Measurements from ENCODE around the gene RNPS1. TPM values are rescaled to one million over a fixed set of nuclear protein-coding genes. Genes with fewer than 3 reads are reported as not detected.

RNPS1 gene
- polyA plus RNA-seq, 1 donor from 2014 or later = 180 TPM

DNA sequence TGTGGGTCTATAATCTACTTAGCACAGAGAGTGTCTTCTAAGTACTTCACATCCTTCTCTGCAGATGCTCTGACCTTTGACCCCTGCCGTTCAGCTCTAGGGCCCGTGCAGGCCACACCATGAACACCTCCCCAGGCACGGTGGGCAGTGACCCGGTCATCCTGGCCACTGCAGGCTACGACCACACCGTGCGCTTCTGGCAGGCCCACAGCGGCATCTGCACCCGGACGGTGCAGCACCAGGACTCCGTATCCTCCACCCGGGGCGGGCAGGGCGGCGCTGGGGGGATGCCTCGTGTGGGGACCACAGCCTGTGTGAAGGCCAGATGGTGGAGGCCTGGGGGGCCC lies 62.0 kb downstream of the RNPS1 start:
- H3K36me3 ChIP-seq (ENCODE audit: insufficient read depth, low read length) = peaks cover 6% of the 10 kb centered on the region
- H3K79me2 ChIP-seq (replicated peaks; ENCODE audit: insufficient read depth, low read length) = peaks cover 3% of the 10 kb centered on the region
- peak overlapping the region; percentile 96 for H3K9ac ChIP-seq (ENCODE audit: low read length)
- H3K4me3 ChIP-seq (ENCODE audit: low read length) = peak overlapping the region; percentile 84
- H3F3A ChIP-seq (ENCODE audit: insufficient read depth, low read length, poor library complexity, severe bottlenecking) = no peaks in the 10 kb centered on the region
- H3K4me2 ChIP-seq (ENCODE audit: low read length) = peak overlapping the region; percentile 90
- H4K20me1 ChIP-seq (ENCODE audit: insufficient read depth) = no peaks in the 10 kb centered on the region
- H3K27ac ChIP-seq (ENCODE audit: low read length) = peak overlapping the region; percentile 91
- no peaks in the 10 kb centered on the region for H3K27me3 ChIP-seq (ENCODE audit: insufficient read depth, low read depth, low read length)
- H3K9me2 ChIP-seq (ENCODE audit: insufficient read depth, low read length) = no peaks in the 10 kb centered on the region
- H2AFZ ChIP-seq (ENCODE audit: low read depth, low read length) = no peak overlapping the region
- no peak for TF ChIP-seq EZH2 (IDR thresholded peaks at IDR 0.05; ENCODE audit: borderline replicate concordance, insufficient read depth, low read length, poor library complexity, severe bottlenecking)
- TF ChIP-seq CTCF (IDR thresholded peaks at IDR 0.05; ENCODE audit: poor library complexity, severe bottlenecking) = no peak
- TF ChIP-seq, protein P1, sequence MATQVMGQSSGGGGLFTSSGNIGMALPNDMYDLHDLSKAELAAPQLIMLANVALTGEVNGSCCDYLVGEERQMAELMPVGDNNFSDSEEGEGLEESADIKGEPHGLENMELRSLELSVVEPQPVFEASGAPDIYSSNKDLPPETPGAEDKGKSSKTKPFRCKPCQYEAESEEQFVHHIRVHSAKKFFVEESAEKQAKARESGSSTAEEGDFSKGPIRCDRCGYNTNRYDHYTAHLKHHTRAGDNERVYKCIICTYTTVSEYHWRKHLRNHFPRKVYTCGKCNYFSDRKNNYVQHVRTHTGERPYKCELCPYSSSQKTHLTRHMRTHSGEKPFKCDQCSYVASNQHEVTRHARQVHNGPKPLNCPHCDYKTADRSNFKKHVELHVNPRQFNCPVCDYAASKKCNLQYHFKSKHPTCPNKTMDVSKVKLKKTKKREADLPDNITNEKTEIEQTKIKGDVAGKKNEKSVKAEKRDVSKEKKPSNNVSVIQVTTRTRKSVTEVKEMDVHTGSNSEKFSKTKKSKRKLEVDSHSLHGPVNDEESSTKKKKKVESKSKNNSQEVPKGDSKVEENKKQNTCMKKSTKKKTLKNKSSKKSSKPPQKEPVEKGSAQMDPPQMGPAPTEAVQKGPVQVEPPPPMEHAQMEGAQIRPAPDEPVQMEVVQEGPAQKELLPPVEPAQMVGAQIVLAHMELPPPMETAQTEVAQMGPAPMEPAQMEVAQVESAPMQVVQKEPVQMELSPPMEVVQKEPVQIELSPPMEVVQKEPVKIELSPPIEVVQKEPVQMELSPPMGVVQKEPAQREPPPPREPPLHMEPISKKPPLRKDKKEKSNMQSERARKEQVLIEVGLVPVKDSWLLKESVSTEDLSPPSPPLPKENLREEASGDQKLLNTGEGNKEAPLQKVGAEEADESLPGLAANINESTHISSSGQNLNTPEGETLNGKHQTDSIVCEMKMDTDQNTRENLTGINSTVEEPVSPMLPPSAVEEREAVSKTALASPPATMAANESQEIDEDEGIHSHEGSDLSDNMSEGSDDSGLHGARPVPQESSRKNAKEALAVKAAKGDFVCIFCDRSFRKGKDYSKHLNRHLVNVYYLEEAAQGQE (IDR thresholded peaks at IDR 0.05; ENCODE audit: borderline replicate concordance) = no peak
- TF ChIP-seq POLR2AphosphoS5 (IDR thresholded peaks at IDR 0.05) = no peak
- TF ChIP-seq TAF1 (IDR thresholded peaks at IDR 0.05; ENCODE audit: low read depth) = no peak
- TF ChIP-seq MXI1 (conservative IDR thresholded peaks at IDR 0.05; ENCODE audit: poor library complexity, severe bottlenecking) = no peak
- TF ChIP-seq EP300 (conservative IDR thresholded peaks at IDR 0.05; ENCODE audit: poor library complexity, severe bottlenecking) = no peak
- no peak for TF ChIP-seq SMC3 (conservative IDR thresholded peaks at IDR 0.05; ENCODE audit: poor library complexity)
- no peak for TF ChIP-seq RAD21 (conservative IDR thresholded peaks at IDR 0.05)
- no peaks in the 10 kb centered on the region for H3K9me3 ChIP-seq (ENCODE audit: low read length)

DNA sequence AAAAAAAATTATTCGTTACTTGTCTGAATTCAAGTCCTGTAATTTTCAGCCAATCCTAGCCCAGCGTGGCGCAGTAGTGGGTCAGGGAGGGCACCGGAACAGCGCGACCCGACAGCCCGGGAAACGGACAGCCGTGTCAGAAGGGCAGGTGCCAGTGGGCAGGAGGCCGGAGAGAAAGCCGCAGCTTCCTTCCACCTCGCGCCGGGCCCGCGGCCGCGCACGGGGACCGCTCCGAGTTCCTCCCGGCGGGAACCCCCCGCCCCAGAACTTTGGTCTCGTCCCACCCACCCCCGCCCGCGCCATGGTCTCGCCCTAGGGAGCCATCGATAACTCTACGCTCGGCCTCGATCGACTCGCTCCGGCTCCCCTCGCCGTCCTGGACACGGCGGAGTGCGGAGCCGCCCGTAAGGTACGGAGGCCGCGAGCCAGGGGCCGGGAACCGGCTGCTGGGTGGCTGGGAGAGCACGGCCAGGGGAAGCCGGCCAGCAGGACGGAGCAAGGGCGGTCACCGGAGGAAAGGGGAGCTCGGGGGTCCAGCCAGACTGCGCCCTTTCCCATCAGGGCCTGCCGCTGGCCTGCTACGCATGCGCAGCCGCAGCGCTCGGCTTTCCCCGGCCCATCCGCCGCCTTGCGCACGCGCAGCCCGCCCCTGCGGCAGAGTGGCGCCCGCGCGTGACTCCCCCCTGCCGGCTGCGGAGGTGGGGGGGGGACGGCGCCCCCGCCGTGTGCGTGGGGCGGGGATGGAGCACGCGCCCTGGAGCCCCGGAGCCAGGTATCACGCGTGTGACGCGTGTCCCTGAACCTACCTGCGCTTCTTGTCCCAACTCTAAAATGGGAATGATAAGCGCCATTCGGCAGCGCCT lies 62.6 kb downstream of the RNPS1 start, which contains the start of gene MLST8:
Gene MLST8 (plus strand): TSS at position 351 of the 863 bp plus-strand sequence. CDS start 632 bp downstream, outside the sequence.
- Histone ChIP-seq H3K79me2 (replicated peaks; ENCODE audit: insufficient read depth, low read length) (peaks cover 3% of the 10 kb centered on the region), H3K9ac (ENCODE audit: low read length) (peak within 1 kb of the TSS; percentile 96), H4K20me1 (ENCODE audit: insufficient read depth) (no peaks in the 10 kb centered on the region), H3K27me3 (ENCODE audit: insufficient read depth, low read depth, low read length) (no peaks in the 10 kb centered on the region), H3K36me3 (ENCODE audit: insufficient read depth, low read length) (peaks cover 6% of the 10 kb centered on the region), H3K9me2 (ENCODE audit: insufficient read depth, low read length) (no peaks in the 10 kb centered on the region), H3F3A (ENCODE audit: insufficient read depth, low read length, poor library complexity, severe bottlenecking) (no peaks in the 10 kb centered on the region), H3K9me3 (ENCODE audit: low read length) (no peaks in the 10 kb centered on the region), H3K4me3 (ENCODE audit: low read length) (peak within 1 kb of the TSS; percentile 84), H3K4me2 (ENCODE audit: low read length) (peak within 1 kb of the TSS; percentile 90), H3K27ac (ENCODE audit: low read length) (peak within 1 kb of the TSS; percentile 91), H2AFZ (ENCODE audit: low read depth, low read length) (peak within 1 kb of the TSS; percentile 83)
- peak; percentile 94 for TF ChIP-seq POLR2AphosphoS5 (IDR thresholded peaks at IDR 0.05)
- peak; percentile 34 for TF ChIP-seq SMC3 (conservative IDR thresholded peaks at IDR 0.05; ENCODE audit: poor library complexity)
- peak; percentile 94 for TF ChIP-seq MXI1 (conservative IDR thresholded peaks at IDR 0.05; ENCODE audit: poor library complexity, severe bottlenecking)
- TF ChIP-seq CTCF (IDR thresholded peaks at IDR 0.05; ENCODE audit: poor library complexity, severe bottlenecking) = peak; percentile 54
- TF ChIP-seq, protein P1 (IDR thresholded peaks at IDR 0.05; ENCODE audit: borderline replicate concordance) = peak; percentile 75
- peak; percentile 28 for TF ChIP-seq TAF1 (IDR thresholded peaks at IDR 0.05; ENCODE audit: low read depth)
- peak; percentile 8 for TF ChIP-seq RAD21 (conservative IDR thresholded peaks at IDR 0.05)
- peak; percentile 69 for TF ChIP-seq EP300 (conservative IDR thresholded peaks at IDR 0.05; ENCODE audit: poor library complexity, severe bottlenecking)
- TF ChIP-seq EZH2 (IDR thresholded peaks at IDR 0.05; ENCODE audit: borderline replicate concordance, insufficient read depth, low read length, poor library complexity, severe bottlenecking) = no peak
